Pulmonary artery endothelial cell (primary cell): ENCODE results near the gene LRCH1. TPM values are rescaled to one million over a fixed set of nuclear protein-coding genes. Genes with fewer than 3 reads are reported as not detected.
"Not testable (repeated sequence)": the region's sequence is repeated elsewhere in the genome, so short reads cannot be mapped to it uniquely, and the experiment has no call there.

Experiments used
- DNase-seq: peaks from one replicate; pipeline ENCODE4 v3.0.0-alpha.2; 2011; ENCODE audit warnings: low read depth, low spot score
- total RNA-seq: library from RNA; depleted of rRNA; stranded (reverse); fragments of >200 nt; gene quantifications from 2 replicates; pipeline ENCODE4 v1.2.3, GENCODE V29; 2014

LRCH1 gene
- total RNA-seq, 1 donor from 2014 or later = 4.4 TPM

DNA sequence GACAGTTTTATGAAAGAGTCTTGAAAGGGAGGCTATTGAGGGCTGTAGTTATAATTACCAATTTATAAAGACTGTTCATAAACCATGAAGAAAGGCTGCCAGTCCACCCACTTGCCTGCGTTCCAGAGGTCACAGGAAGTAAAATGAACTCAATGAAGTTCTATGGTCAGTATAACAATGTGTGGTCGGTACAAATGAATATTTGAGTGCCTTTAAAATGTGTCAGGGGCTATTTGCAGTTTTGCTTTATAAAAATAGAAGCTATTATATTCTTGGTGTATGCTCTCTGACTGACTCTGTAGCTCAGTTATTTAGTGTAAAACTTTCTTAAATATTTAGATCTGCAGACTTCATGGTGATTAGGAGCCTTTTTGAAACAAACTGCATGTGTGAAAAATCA lies 197.0 kb downstream of the LRCH1 start:
- no peak for DNase-seq

DNA sequence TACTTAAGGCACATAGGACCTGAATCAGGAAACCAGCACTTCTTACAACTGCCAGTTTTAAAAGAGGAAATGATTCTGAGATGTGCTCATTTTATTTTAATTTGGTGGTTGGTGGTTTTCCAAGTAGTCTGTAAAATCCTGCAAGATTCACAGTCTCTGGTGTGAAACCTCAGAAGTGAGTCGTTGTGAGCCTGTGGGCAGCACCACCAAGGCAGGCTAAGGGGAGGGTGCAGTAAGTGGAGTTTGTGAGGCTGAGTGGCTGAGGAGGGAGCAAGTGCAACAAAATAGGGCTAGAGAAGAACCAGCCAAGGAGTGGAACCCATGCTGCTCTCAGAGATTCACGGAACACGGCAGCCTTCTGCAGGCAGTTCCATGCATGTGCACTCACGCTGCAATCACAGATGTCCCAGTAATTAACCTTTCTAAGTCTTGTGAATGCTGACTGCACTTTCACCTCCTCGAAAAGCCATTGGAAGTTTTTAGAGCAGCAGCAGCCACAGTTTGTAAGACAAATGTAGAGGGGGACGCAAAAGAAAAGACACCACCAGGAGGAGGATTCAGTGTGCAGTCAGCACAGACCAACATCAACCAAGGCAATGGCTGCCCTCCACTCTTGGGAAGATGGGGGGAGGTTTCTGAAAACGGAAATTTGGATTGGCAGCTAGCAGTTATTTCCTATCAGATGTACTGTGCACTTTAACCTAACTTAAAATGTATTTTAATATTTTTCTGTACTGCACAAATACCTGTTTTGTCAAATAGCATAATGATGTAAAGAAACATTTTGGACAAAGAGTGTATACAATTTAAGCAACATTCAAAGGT lies 199.1 kb downstream of the LRCH1 start:
- no peak for DNase-seq

DNA sequence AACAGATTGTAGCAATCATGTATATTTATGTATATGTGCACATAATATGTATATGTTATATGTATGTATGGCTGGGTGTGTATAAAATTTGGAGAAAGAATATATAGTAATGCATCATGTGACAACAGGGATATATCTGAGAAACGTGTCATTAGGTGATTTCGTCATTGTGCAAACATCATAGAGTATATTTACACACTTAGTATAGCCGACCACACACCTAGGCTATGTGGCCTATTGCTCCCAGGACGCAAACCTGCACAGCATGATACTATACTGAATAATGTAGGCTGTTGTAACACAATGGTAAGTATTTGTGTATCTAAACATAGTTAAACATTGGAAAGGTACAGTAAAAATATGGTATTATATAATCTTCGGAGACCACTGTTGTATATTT lies 200.2 kb downstream of the LRCH1 start:
- no peak for DNase-seq

DNA sequence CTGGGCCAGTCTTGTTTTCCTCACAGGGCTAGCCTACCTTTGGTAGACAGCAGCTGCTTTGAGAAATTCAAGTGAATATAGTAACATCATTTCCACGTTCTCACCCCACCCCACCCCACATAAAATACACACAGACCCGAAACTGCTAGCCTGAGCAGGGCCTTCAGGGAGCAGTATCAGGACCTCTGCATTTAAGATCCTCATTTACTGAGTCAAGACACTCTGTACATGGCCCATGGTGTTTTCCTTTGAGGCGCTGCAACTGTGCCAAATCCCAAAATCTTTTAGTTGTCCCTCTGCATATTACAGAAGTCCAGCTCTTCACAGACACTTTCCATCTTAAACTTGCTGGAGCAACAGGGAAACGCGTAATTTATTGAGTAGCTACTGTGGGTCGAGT lies 200.9 kb downstream of the LRCH1 start:
- no peak for DNase-seq

DNA sequence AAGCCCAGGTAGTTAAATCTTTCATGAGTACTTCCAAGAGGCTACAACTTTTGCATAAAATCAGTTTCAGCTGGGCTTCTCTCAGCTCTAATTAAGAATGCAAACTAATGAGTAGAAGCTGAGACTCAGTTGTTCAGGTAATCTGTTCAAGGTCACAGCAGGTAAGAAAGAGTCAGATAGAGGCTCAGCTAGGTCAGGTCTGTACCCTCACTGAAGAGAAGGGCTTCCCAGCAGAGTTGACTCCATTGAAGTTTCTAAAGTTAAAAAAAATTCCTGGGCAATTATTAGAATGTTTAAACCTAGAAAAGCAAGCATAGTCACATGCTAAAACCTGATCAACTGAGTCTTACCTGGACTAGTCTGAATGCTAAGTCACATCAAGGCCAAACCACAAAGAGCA lies 201.8 kb downstream of the LRCH1 start:
- DNase-seq = no peak

DNA sequence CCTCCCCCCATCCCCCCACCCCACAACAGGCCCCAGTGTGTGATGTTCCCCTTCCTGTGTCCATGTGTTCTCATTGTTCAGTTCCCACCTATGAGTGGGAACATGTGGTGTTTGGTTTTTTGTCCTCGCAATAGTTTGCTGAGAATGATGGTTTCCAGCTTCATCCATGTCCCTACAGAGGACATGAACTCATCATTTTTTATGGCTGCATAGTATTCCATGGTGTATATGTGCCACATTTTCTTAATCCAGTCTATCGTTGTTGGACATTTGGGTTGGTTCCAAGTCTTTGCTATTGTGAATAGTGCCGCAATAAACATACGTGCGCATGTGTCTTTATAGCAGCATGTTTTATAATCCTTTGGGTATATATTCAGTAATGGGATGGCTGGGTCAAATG lies 202.5 kb downstream of the LRCH1 start:
- not testable (repeated sequence) for DNase-seq

DNA sequence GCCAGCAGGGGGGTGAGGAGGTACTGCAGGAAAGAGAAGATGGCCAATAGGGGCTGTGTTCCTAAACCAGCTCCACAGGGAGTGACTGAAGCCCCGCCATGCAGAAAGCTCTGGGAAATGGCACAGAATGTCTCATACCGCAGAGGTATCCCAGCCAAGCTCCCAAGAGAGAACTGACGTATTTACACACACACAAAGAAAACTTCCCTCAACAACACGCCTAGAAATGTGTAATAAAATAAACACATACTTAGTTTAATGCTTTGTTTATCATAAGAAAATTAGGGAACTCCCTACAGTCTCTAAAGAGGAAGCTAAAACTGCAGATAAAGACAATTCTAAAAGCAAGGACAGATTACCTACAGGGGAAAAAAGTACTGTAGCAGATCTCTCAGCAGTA lies 204.0 kb downstream of the LRCH1 start:
- no peak for DNase-seq

DNA sequence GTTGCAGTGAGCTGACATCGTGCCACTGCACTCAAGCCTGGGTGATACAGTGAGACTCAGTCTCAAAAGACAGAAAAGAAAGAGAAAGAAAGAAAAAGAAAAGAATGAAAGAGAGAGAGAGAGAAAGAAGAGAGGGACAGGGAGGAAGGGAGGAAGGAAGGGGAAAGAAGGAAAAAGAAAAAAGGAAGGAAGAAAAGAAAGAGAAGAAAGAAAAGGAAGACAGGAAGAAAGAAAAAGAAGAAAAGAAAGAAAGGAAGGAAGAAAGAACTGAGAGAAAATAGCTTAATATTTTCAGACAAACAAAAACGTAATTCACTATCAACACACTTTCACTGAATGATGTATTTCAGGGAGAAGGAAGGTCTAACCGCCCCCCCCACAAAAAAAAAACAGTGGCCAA lies 204.7 kb downstream of the LRCH1 start:
- DNase-seq = no peak

DNA sequence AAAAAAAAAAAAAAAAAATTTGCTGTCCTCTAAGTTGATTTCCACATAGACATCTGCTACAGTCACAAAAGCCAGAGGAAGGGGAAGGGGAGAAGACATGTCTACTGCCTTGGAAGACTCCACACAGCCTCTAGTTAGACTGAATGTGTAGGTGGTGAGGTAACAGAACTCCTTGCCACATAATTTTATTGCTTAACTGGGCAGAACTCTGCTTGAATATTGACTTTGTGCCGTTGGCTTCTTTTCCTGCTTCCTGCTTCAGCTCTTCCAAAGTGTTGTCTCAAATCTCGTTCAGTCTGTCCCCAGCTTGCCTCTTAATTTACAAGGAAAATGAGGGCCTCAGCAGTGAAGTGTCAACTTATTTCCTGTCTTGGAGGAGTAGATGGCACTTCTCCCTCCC lies 206.9 kb downstream of the LRCH1 start:
- no peak for DNase-seq

DNA sequence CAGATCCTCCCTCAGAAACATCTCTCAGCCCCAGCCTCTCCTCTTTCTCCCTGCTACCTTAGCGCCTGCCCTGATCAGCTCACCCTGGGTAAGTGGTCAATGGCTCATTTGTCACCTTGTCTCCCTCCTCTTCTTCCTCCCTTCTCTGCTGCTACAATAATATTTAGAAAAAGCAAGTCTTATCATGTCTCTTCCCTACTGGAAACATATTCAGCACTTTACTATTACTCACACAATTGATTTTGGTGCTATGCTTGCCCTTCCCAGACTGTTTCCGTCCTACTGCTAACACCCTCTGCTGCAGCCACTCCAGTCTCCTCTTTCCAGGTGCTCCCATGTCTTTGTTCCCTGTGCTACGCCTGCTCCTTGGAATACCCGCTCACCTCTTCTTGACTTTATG lies 208.2 kb downstream of the LRCH1 start:
- no peak for DNase-seq

DNA sequence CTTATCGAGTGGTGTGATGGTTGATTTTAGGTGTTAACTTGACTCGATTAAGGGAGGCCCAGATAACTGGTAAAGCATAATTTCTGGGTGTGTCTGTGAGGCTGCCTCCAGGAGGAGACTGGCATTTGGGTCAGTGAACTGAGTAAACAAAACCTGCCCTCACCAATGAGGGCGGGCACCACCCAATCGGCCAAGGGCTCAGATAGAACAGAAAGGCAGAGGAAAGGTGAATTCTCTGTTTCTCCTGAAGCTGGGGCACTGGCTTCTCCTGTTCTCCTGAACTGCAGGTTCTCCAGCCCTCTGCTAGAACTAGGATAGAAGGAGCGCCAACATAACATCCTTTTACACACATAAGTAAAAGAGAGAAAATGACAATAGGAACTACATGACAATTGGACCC lies 208.9 kb downstream of the LRCH1 start:
- no peak for DNase-seq

DNA sequence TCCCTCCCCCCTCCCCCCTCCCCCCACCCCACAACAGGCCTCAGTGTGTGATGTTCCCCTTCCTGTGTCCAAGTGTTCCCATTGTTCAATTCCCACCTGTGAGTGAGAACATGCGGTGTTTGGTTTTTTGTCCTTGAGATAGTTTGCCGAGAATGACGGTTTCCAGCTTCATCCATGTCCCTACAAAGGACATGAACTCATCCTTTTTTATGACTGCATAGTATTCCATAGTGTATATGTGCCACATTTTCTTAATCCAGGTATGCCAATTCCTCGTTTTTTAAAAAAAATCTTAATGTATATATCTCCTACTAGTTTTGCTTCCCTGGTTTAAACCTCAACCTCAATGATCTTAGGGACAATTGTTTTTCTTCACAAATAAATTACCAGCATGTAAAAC lies 217.0 kb downstream of the LRCH1 start:
- DNase-seq = not testable (repeated sequence)

DNA sequence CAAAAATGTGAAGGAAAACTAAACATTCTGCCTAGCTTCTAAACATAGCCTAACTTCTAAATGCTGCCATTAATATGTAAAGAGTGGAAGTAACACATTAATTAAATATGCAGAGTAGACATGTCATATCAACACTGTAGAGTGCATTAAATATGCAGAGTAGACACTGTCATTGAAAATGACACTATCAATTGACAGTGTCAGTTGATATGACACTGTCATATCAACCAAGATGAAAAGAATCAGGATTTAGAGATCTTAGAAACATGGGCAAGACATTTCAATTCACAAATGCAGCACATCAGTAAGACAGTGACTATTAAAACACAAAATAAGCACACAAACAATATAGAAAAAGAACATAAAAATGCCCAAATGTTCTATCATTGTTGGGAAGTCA lies 218.7 kb downstream of the LRCH1 start:
- DNase-seq = no peak

DNA sequence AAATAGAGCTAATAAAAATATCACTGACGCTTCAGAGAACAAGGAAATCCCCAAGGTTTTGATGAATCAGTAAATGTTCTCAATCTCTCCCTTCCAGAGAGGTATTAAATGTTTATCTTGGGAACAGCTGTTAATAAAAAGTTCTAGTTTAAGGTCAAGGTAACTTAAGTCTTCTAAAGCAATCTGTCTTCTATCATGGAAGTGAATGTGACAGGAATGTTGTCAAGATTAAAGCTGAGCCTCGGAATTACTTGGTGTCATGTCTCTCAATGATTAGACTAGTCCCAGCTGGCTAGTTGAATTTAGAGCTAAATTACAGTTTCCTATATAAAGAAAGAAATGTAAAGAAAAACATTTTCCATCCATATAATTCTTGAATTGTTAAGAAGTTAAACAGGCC lies 220.6 kb downstream of the LRCH1 start:
- DNase-seq = no peak

DNA sequence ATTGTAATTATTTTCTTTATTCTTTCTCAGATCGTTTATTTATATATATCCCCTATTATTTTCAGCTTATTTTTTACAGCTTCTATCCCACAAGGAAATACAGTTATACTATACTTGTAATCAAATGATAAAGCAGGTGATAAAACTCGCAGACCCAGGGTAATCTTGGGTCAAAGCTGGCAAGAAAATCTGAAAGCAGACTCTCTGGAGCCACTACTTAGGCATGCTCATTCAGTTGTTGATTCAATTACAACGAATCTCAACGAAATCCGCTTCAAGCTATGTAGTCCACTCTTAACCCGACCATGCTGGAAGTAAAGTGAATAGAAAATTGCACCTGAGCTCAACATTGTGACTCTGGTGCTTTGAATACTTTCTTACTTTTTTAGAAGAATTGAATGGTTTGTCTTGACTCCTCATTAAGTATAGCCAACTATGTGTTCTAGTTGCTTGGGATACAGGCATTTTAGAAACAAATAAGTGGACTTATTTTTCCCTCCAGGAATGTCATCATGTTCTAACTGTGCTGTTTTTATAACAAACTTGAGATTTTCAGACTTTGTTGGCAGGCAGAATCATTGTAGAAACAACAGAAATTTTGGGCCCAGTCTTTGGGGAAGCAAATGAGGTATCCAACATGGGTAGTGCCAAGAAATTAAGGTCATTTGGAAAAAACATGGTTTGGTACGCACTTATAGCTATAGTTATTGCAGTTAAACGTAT lies 222.6 kb downstream of the LRCH1 start:
- no peak for DNase-seq

DNA sequence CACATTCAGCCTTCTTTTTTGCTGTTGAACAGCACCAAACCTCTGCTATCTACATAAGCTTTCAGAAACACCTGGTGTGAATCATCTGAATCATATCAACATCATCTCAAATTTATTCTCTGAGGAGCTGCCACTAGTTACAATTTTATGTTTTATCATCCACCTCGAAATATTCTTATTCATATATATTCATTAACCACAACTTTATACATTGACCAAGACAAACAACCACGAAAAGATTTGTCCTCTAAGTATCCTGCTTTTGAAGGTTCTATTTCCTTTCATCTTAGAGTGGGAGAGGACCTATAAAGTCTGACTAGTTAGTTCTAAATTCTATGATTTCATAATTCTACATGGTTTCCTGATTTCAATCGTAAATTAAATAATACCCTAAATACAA lies 225.1 kb downstream of the LRCH1 start:
- no peak for DNase-seq

DNA sequence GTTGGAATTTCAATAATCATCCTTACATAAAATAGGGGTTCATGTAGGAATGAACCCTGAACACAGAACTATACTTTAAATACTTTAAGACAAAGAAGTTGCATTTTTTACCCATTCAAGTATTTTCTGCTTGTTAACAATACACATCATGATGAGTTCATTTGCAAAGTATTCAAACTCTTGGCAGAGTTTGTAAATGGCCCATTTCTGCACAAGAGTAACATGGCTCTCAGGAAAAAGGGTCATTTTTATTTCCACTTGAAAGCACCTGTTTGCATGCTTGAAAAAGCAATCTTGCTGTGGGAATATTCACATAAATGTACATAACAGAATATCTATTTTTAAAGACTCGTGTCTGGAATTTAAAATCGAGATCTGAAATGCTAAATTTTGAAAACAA lies 225.9 kb downstream of the LRCH1 start:
- DNase-seq = peak; percentile 5

DNA sequence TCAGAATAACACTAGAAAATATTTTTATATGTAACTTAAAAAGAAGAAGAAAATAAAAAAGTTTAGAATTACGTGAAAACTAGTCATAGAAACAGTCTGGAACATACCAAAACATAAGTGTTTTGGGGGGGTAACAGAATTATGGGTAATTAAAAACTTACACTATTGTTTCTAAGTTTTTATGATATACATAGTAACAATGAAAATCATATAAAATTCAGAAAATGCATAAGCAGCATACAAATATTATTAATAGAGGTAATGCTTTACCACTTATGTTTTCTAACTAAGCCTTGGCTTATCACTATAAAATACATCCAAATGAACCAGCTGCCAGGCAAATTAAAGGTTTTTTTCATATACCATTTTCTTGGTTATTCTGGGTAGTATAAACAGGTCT lies 229.1 kb downstream of the LRCH1 start:
- DNase-seq = no peak

DNA sequence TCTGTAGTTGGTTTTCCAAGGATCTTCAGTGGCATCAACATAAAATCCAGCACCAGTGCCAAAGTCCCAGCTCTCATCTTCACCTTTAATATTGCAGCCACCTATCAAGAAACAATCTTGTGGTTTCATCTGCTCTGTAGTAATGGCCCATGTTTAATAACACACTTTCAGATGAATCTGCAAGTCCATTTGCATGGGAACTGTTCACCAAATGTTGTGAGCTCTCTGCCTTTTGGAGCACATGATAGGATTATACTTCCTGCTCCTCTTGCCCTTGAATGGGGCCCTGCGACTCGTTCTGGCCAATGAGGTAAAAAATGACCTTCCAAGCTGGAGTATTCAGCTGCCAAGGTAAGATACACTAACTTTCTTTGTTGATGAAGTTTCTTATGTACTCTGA lies 229.7 kb downstream of the LRCH1 start:
- no peak for DNase-seq

DNA sequence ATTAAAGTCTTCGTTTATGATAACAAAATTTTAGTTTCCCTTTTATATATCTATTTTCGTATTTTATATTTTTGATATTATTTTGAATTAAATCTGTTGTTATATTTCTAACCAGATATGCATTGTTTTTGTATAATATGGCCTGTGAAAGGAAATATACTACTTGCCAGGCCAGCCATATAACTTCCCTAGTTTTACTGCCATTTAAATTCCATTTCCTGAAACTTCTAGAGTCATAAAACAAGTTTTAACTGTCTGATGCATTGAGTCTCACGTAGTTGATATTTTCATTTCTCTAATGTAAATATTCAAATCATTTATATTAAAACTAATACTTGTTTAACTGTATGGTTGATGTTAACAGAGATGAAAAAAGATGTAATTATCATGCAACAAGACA lies 230.5 kb downstream of the LRCH1 start:
- no peak for DNase-seq

DNA sequence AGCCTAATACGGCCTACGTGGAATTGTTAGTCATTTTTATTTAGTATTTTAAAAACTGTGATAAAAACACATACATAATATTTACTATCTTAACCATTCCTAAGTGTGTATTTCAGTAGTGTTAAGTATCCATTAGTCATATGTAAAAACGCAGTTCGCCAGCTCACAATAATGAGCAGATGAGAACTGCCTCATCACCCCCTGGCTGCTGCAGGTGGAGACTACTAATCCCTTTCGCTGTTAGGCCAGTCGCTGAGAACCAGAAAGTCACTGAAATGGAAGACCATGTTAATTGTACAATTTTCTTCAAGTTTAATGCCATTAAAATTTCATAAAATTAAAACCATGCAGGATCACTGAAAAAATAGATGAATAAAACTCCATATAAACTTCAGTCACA lies 242.4 kb downstream of the LRCH1 start:
- DNase-seq = no peak

DNA sequence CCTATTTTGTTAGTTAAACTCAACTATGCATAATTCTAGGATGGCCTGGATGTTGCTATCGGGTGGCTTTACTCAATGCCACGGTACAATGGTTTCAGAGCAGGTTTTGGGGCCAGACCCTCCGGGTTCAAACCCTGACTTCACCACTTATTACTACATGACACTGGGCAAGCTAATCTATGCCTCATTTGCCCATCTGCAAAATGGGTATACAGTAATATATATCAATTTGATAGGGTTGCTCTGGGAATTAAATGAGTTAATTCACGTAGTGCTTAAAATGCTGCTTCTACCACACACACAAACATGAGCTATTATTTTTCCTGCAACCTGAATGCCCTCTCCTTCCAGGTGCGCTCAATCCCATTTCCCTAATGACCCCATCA lies 243.2 kb downstream of the LRCH1 start:
- no peak for DNase-seq
